Upper lobe of right lung (tissue), 1 donor: Measurements from ENCODE around the gene GALNT2. TPM values are rescaled to one million over a fixed set of nuclear protein-coding genes. Genes with fewer than 3 reads are reported as not detected.

Experiments used
- ATAC-seq: fragments of 200-7000 bp; cut with Tn5 transposase; one replicate; pipeline ENCODE4 v1.9.1; 2020; ENCODE audit warnings: mild to moderate bottlenecking, moderate library complexity
- DNase-seq: peaks from one replicate; pipeline ENCODE4 v3.0.0-alpha.2; 2020
- H3K27ac ChIP-seq: fragments of 200-600 bp; one replicate; pipeline ENCODE4 v1.8.0; 2022
- H3K27me3 ChIP-seq: fragments of 200-600 bp; one replicate; pipeline ENCODE4 v1.8.0; 2022; ENCODE audit warnings: mild to moderate bottlenecking
- H3K36me3 ChIP-seq: fragments of 200-600 bp; one replicate; pipeline ENCODE4 v1.8.0; 2022
- H3K4me1 ChIP-seq: fragments of 200-600 bp; one replicate; pipeline ENCODE4 v1.8.0; 2022
- H3K4me3 ChIP-seq: fragments of 200-600 bp; one replicate; pipeline ENCODE4 v1.8.0; 2022; ENCODE audit warnings: mild to moderate bottlenecking
- H3K9me3 ChIP-seq: fragments of 200-600 bp; one replicate; pipeline ENCODE4 v1.8.0; 2022
- intact Hi-C: fragments of 100-400 bp; cut with DNase I; formaldehyde crosslinking; loops from one replicate; pipeline ENCODE4 v1.11.0; 2022
- total RNA-seq: library from RNA; stranded (reverse); fragmentation: NEBNext Ultra II Directional; extraction: Animal tissue kit (Norgen Biotek cat#: 25700); gene quantifications from one replicate; pipeline ENCODE4 v1.2.1, GENCODE V29; 2021
- TF ChIP-seq, protein P1 (sequence below): fragments of 200-600 bp; IDR thresholded peaks from one replicate; pipeline ENCODE4 v1.8.0; 2022; ENCODE audit warnings: antibody characterized with exemption
- donor health status: DM: no; HTN: yes; CAD: no; lungs with severe emphysema.

Gene GALNT2
- total RNA-seq, 1 donor from 2014 or later, result 55.1 TPM

DNA sequence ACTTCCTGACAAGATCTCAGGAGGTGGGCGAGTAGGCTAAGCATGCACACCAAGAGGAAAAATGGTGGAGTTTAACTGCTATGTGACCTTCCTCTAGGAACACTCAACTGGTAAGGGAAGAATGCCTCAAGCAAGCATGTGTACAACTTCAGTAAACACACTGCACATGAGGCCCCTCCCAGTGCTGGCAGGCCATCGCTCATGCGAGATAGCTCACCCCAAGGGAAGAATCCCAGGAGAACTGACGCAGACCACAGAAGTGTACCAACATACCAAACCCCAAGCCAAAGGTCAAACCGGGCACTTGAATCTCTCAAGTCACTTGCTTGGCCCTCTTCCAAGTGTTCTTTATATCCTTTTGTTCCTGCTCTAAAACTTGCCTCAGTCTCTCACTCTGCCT, 40.5 kb upstream of the GALNT2 start:
- Histone ChIP-seq H3K4me1 (no peaks in the 10 kb centered on the region), H3K27me3 (no peaks in the 10 kb centered on the region), H3K9me3 (no peaks in the 10 kb centered on the region), H3K27ac (no peak overlapping the region), H3K4me3 (no peak overlapping the region), H3K36me3 (no peaks in the 10 kb centered on the region)
- intact Hi-C loops, result no loop called here
- DNase-seq (no peak), ATAC-seq (peak; percentile 61)
- TF ChIP-seq, protein P1, sequence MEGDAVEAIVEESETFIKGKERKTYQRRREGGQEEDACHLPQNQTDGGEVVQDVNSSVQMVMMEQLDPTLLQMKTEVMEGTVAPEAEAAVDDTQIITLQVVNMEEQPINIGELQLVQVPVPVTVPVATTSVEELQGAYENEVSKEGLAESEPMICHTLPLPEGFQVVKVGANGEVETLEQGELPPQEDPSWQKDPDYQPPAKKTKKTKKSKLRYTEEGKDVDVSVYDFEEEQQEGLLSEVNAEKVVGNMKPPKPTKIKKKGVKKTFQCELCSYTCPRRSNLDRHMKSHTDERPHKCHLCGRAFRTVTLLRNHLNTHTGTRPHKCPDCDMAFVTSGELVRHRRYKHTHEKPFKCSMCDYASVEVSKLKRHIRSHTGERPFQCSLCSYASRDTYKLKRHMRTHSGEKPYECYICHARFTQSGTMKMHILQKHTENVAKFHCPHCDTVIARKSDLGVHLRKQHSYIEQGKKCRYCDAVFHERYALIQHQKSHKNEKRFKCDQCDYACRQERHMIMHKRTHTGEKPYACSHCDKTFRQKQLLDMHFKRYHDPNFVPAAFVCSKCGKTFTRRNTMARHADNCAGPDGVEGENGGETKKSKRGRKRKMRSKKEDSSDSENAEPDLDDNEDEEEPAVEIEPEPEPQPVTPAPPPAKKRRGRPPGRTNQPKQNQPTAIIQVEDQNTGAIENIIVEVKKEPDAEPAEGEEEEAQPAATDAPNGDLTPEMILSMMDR, result no peak

DNA sequence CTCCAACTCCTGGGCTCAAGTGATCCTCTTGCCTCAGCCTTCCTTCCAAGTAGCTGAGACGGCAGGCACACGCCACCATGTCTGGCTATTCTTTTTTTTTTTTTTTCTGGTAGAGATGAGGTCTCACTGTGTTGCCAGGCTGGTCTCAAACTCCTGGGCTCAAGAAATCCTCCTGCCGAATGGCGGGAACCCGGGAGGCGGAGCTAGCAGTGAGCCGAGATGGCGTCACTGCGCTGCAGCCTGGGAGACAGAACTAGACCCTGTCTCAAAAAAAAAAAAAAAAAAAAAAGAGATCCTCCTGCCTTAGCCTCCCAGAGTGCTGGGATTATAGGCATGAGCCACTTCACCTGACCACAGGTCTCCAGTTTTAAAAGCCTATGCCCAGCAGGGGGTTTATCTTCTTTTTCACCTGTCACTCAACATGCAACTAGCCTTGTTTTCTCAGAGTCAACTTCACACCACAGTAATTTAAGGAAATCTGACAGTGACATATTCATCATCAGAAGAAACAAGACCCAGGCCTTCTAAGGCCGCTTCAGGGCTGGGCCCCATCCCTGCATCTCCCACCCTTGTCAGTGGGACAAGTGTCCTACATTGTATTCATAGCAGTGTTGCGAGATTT, 38.3 kb upstream of the GALNT2 start:
- Histone ChIP-seq H3K9me3 (no peaks in the 10 kb centered on the region), H3K4me3 (no peak overlapping the region), H3K36me3 (no peaks in the 10 kb centered on the region), H3K4me1 (no peaks in the 10 kb centered on the region), H3K27ac (no peak overlapping the region), H3K27me3 (no peaks in the 10 kb centered on the region)
- DNase-seq (no peak), ATAC-seq (no peak)
- TF ChIP-seq, protein P1, result no peak
- intact Hi-C loops, result no loop called here

DNA sequence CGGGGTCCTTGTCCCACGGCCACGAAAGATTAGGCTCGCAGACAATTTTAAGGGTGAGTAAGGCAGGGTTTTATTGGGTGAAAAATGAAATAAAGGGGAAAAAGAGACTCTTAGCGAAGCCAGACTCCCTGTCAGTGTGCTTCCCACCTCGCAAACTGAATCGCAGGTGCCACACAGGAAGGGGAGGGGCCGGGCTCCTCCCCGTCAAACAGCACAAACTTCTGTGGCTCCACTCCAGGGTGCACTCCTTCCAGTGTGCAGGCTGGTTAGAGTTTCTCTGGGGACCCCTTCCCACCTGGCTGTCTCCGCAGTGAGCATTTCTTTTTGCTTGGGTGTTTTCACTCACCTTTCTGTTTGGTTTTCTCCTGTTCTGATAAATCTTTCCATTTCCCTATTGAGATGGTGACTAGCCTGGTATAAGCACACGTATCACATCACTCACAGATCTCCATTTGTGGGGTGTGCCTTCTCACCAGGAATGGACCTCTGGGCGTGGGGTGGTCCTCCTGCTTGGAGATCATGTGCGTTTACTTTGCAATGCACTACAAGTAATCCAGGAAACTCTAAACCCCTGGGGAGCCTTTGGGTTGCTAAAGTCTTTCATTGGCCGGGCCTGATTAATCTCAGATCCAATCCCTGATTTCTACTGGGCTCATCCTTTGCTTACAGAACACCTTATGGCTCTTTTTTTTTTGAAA, 37.6 kb upstream of the GALNT2 start:
- H3K27ac ChIP-seq, result no peak overlapping the region
- TF ChIP-seq, protein P1, result no peak
- H3K4me1 ChIP-seq, result no peaks in the 10 kb centered on the region
- ATAC-seq, result no peak
- H3K36me3 ChIP-seq, result no peaks in the 10 kb centered on the region
- no peak overlapping the region for H3K4me3 ChIP-seq
- H3K9me3 ChIP-seq, result no peaks in the 10 kb centered on the region
- intact Hi-C loops, result no loop called here
- H3K27me3 ChIP-seq, result no peaks in the 10 kb centered on the region
- DNase-seq, result no peak

DNA sequence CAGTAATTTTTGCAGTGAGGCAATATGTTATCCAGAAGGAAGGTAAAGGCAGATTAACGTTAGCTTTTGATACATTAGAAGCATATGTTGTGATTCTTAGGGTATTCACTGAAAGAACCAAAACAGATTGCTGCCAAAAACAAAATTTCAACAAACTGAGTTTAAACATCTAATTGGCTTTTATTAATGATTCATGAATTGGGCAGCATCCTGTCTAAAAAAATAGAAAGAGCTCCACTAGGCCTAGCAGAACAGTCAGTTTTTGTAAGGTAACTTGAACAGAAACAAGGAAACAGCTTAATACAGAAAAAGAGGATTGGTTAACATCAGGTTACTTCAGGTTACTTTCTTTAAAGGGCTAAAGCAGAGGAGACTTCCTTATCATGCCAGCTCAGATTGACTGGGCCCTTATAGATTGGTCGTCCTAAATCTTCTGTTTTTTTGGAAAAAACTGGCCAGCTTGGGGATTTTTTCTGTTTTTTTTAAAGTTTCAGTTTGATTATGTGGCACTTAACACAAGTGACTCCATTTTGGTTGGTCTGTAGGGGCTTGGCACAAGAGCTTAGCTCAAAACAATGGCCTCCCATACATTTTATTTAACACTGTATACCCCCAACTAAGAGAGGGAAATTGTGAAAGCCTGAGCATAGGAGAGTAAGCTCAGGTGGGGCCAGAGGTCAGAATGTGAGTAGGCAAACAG, 36.8 kb upstream of the GALNT2 start:
- intact Hi-C loops, result no loop called here
- H3K27me3 ChIP-seq, result no peaks in the 10 kb centered on the region
- no peaks in the 10 kb centered on the region for H3K9me3 ChIP-seq
- no peaks in the 10 kb centered on the region for H3K36me3 ChIP-seq
- no peaks in the 10 kb centered on the region for H3K4me1 ChIP-seq
- TF ChIP-seq, protein P1, result no peak
- H3K27ac ChIP-seq, result no peak overlapping the region
- no peak overlapping the region for H3K4me3 ChIP-seq
- no peak for DNase-seq
- no peak for ATAC-seq

DNA sequence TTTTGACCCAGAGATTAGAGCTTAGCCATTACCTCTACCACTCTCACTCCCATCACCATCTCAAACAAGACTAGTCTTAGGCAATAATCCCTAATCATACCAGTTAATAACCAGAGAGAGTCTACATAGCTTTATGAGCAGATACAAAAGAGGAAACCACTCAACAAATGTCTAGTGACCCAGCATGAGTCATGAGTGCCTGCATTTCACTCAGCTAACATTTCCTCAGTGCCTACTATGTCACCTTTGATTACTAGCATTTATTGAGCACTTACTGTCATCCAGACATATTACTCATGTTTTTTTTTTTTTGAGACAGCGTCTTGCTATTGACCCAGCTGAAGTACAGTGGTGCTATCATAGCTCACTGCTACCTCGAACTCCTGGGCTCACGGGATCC, 35.9 kb upstream of the GALNT2 start:
- TF ChIP-seq, protein P1, result no peak
- Histone ChIP-seq H3K9me3 (no peaks in the 10 kb centered on the region), H3K27ac (no peak overlapping the region), H3K4me1 (no peaks in the 10 kb centered on the region), H3K36me3 (no peaks in the 10 kb centered on the region), H3K4me3 (no peak overlapping the region), H3K27me3 (no peaks in the 10 kb centered on the region)
- intact Hi-C loops, result no loop called here
- DNase-seq (no peak), ATAC-seq (peak; percentile 62)
